ENCODE measurements around the gene DNAI1. TPM values are rescaled to one million over a fixed set of nuclear protein-coding genes. Genes with fewer than 3 reads are reported as not detected.

DNAI1 gene
- total RNA-seq, 1 experiment from 2014 or later = 0.52 TPM

DNA sequence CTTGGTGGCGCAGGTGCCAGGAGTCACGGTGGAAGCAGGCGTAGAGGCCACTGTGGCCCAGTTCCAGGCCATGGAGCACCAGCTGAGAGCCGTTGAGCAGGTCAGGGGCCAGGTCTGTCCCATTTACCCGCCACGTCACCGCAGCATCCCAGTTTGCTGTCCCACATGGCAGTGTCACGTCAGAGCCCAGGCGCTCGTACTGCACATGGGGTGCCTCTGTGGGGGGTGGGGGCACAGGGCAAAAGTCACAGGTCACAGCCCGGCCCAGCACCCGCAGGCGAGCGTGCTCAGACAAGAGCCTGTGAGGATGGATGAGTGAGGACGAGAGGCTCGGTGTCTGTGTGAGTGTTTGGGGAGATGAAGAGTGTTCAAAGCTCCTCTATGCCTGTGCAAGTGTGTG, 106.0 kb downstream of the DNAI1 start:
- Histone ChIP-seq H3K9me3 (no peaks in the 10 kb centered on the region), H3K27me3 (replicated peaks; ENCODE audit: control insufficient read depth, insufficient read depth, low read length) (no peaks in the 10 kb centered on the region; the same call in 1 of the 2 replicates), H3K4me1 (no peaks in the 10 kb centered on the region), H3K36me3 (ENCODE audit: control insufficient read depth, insufficient read depth, low read length) (no peaks in the 10 kb centered on the region), H3K4me3 (ENCODE audit: low read depth, low read length) (no peak overlapping the region)
- TF ChIP-seq, protein P1, sequence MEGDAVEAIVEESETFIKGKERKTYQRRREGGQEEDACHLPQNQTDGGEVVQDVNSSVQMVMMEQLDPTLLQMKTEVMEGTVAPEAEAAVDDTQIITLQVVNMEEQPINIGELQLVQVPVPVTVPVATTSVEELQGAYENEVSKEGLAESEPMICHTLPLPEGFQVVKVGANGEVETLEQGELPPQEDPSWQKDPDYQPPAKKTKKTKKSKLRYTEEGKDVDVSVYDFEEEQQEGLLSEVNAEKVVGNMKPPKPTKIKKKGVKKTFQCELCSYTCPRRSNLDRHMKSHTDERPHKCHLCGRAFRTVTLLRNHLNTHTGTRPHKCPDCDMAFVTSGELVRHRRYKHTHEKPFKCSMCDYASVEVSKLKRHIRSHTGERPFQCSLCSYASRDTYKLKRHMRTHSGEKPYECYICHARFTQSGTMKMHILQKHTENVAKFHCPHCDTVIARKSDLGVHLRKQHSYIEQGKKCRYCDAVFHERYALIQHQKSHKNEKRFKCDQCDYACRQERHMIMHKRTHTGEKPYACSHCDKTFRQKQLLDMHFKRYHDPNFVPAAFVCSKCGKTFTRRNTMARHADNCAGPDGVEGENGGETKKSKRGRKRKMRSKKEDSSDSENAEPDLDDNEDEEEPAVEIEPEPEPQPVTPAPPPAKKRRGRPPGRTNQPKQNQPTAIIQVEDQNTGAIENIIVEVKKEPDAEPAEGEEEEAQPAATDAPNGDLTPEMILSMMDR (IDR thresholded peaks at IDR 0.05; ENCODE audit: insufficient read depth in 1 of 2, low read depth in 1 of 2, low read length in 1 of 2, severe bottlenecking in 1 of 2, unreplicated experiment in 1 of 2) = no peak
- CTCF ChIA-PET = interaction anchor here (0.6 kb wide), 1 partner anchor 178 kb away, joined by 3 read pairs; no protein-coding TSS in a partner anchor
- no peak for DNase-seq
- no TSS peak for BruUV-seq (replicated peaks)
- no peak overlapping the region for H3K4me3 Mint-ChIP-seq (ENCODE audit: unreplicated experiment)
- intact Hi-C loops (cut with micrococcal nuclease; ENCODE audit: unreplicated experiment) = no loop called here
- H3K9me3 Mint-ChIP-seq (ENCODE audit: unreplicated experiment) = peaks cover 8% of the 10 kb centered on the region
- peaks cover 6% of the 10 kb centered on the region for H3K27me3 Mint-ChIP-seq (ENCODE audit: insufficient read depth, unreplicated experiment)
- no peak overlapping the region for H3K27ac Mint-ChIP-seq (ENCODE audit: unreplicated experiment)
- H3K36me3 Mint-ChIP-seq (ENCODE audit: insufficient read depth, unreplicated experiment) = no peaks in the 10 kb centered on the region
- POLR2A ChIA-PET = no interaction called here
- H3K4me1 Mint-ChIP-seq (ENCODE audit: low read depth, unreplicated experiment) = no peaks in the 10 kb centered on the region

DNA sequence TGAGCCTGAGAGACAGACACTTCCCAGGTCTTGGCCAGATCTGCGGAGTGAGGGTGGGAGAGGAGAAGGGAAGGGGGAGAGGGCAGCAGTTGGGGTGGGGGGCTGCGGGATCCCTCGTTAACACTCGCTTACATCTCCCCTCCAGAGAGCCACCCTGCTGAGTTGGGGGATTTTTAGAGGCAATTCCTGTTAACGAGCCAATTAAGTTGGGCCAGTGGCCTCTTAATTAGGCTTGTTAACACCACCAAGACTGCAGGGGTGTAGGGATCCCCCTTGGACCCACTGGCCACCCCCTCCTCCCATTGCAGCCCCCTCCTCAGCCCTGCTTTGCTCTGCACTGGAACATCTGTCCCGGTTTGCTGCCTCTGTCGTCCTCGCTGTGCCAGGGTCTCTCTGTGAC, 107.3 kb downstream of the DNAI1 start:
- Mint-ChIP-seq H3K36me3 (ENCODE audit: insufficient read depth, unreplicated experiment) (no peaks in the 10 kb centered on the region), H3K9me3 (ENCODE audit: unreplicated experiment) (peaks cover 8% of the 10 kb centered on the region), H3K27ac (ENCODE audit: unreplicated experiment) (no peak overlapping the region), H3K27me3 (ENCODE audit: insufficient read depth, unreplicated experiment) (peaks cover 6% of the 10 kb centered on the region), H3K4me3 (ENCODE audit: unreplicated experiment) (no peak overlapping the region), H3K4me1 (ENCODE audit: low read depth, unreplicated experiment) (no peaks in the 10 kb centered on the region)
- Histone ChIP-seq H3K4me1 (no peaks in the 10 kb centered on the region), H3K9me3 (no peaks in the 10 kb centered on the region), H3K4me3 (ENCODE audit: low read depth, low read length) (no peak overlapping the region), H3K36me3 (ENCODE audit: control insufficient read depth, insufficient read depth, low read length) (no peaks in the 10 kb centered on the region), H3K27me3 (replicated peaks; ENCODE audit: control insufficient read depth, insufficient read depth, low read length) (no peaks in the 10 kb centered on the region; the same call in 1 of the 2 replicates)
- DNase-seq = no peak
- BruUV-seq (replicated peaks) = no TSS peak
- TF ChIP-seq, protein P1 (IDR thresholded peaks at IDR 0.05; ENCODE audit: insufficient read depth in 1 of 2, low read depth in 1 of 2, low read length in 1 of 2, severe bottlenecking in 1 of 2, unreplicated experiment in 1 of 2) = no peak
- ChIA-PET POLR2A (no interaction called here), CTCF (no interaction called here)
- intact Hi-C loops (cut with micrococcal nuclease; ENCODE audit: unreplicated experiment) = no loop called here

DNA sequence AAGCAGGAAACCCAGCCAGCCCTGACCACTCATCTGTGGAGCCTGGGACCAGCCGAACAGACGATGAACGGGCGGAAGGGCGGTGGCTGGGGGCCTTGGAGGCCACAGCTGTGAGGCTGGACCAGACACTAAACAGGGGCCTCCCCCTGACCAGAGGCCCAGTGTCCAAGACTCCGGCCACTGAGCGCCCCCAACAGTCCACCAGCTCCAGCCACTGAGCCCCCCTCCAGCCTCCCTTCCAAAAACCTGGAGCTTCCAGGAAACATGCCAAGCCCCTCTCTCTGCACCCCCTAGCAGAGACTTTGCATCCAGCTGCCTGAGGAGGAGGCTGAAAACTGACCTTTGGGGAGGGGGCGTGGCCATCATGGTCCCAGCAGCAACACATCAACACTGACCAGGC, 107.7 kb downstream of the DNAI1 start:
- Mint-ChIP-seq H3K4me3 (ENCODE audit: unreplicated experiment) (no peak overlapping the region), H3K27ac (ENCODE audit: unreplicated experiment) (no peak overlapping the region), H3K27me3 (ENCODE audit: insufficient read depth, unreplicated experiment) (peaks cover 6% of the 10 kb centered on the region), H3K9me3 (ENCODE audit: unreplicated experiment) (peaks cover 8% of the 10 kb centered on the region), H3K4me1 (ENCODE audit: low read depth, unreplicated experiment) (no peaks in the 10 kb centered on the region), H3K36me3 (ENCODE audit: insufficient read depth, unreplicated experiment) (no peaks in the 10 kb centered on the region)
- CTCF ChIA-PET = no interaction called here
- TF ChIP-seq, protein P1 (IDR thresholded peaks at IDR 0.05; ENCODE audit: insufficient read depth in 1 of 2, low read depth in 1 of 2, low read length in 1 of 2, severe bottlenecking in 1 of 2, unreplicated experiment in 1 of 2) = no peak
- no peak for DNase-seq
- intact Hi-C loops (cut with micrococcal nuclease; ENCODE audit: unreplicated experiment) = no loop called here
- Histone ChIP-seq H3K27me3 (replicated peaks; ENCODE audit: control insufficient read depth, insufficient read depth, low read length) (no peaks in the 10 kb centered on the region; the same call in 1 of the 2 replicates), H3K36me3 (ENCODE audit: control insufficient read depth, insufficient read depth, low read length) (no peaks in the 10 kb centered on the region), H3K4me1 (no peaks in the 10 kb centered on the region), H3K9me3 (no peaks in the 10 kb centered on the region), H3K4me3 (ENCODE audit: low read depth, low read length) (no peak overlapping the region)
- BruUV-seq (replicated peaks) = no TSS peak
- POLR2A ChIA-PET = no interaction called here

Measured in Caco-2 (cell line).